GM18526 (cell line): Measurements from ENCODE around the gene ARHGEF12.

ENCODE experiments used
- POLR2A ChIP-seq: IDR thresholded peaks from 3 replicates; pipeline ENCODE4 v1.6.1; 2011; ENCODE audit not compliant: insufficient read length; ENCODE audit errors: extremely low read depth

Gene ARHGEF12

DNA sequence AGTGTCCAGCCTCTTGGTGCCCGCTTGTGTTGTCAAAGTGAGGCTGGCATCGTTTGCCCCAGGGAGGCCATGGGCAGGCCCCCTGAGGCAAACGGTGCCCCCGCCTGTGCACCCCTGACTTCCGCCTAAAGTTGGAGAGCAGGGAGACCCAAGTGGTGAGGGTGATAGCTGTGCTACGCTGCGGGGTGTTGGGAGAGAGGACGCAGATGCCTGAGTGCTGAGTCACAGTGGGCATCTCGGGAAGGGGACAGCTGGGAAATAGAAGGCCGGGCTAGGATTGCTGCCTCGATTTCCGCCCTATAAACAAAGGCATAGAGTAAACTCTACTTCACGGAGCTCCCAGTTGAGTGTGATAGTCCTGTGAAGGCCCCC, 181.2 kb downstream of the ARHGEF12 start:
- no peak for TF ChIP-seq POLR2A

DNA sequence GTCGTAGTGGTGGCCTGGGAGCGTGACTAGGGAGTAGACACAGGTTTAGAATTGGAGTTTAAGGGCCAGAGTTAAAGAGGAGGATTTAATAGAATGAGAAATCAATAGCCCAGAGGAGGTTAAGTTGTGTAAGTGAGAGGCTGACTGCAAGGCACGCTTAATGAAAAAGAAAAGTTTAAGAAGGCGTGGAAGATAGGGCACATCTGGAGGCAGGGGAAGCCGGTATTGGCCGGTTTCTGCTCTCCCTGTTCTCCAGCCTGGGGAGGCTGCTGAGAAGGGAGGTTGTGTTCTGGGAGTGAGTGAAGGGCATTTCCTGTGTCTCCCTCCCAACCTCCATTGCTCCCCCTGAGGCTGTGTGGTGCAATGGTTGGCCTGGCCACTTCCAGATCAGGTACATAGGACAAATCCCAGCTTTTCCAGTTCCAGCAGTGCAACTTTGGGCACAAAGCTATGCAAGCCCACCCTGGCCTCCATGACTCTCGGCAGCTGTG, 181.6 kb downstream of the ARHGEF12 start:
- TF ChIP-seq POLR2A: no peak

- no peak for TF ChIP-seq POLR2A
Measured at GRCh38 chr11:120518356-120518755, 182.1 kb downstream of the ARHGEF12 start.

DNA sequence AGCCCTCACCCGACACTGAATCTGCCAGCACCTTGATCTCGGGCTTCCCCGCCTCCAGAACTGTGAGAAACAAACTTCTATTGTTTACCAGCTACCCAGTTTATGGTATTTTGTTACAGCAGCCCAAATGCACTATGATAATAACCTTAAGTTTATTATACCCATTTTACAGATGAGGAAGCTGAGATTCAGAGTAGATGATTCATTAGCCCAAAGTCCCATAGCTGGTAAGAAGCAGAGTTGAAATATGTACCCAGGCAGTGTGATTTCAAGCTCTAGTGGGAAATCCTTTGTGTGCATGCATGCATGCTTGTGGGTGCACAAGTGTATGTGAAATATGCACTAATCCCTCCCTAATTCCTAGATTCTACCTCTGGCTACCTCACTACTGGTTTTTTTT, 183.3 kb downstream of the ARHGEF12 start:
- no peak for TF ChIP-seq POLR2A

GRCh38 chr11:120520091-120520822, 184.0 kb downstream of the ARHGEF12 start:
- TF ChIP-seq POLR2A: no peak

- TF ChIP-seq POLR2A: no peak
Measured at GRCh38 chr11:120521176-120521575, 185.0 kb downstream of the ARHGEF12 start.

DNA sequence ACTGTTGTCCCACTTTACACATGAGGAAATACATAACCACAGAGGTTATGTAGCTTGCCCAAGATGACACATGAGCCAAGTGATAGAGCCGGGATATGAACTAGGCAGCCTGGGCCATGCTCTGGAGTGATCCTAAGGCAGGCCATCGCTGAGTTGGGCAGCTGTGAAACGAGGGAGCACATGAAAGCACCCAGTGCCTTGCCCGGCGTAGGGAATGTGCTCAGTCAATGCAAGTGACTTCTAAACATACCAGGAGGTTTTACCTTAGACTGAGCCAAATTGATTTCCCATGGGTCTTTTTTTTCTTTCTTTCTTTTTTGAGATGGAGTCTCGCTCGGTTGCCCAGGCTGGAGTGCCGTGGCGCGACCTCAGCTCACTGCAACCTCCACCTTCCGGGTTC, 185.8 kb downstream of the ARHGEF12 start:
- no peak for TF ChIP-seq POLR2A

DNA sequence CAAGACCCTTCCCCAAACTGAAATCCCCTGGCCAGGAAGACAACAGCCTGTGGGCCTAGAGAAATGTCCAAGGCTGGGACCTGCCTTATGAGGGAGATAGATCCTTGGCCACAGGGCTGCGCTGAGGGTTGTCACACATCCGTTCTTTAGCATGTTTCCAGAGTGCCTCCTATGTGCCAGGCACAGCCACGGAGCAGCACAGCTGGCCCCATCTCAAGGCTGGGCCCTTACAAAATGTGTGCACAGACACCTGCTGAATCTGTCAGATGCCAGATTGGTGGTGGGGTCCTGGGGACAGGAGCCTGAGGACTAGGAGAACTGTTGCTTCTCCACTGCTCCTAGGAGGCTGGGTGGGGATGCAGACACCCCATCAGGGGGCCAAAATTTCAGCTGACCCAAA, 186.5 kb downstream of the ARHGEF12 start:
- no peak for TF ChIP-seq POLR2A

DNA sequence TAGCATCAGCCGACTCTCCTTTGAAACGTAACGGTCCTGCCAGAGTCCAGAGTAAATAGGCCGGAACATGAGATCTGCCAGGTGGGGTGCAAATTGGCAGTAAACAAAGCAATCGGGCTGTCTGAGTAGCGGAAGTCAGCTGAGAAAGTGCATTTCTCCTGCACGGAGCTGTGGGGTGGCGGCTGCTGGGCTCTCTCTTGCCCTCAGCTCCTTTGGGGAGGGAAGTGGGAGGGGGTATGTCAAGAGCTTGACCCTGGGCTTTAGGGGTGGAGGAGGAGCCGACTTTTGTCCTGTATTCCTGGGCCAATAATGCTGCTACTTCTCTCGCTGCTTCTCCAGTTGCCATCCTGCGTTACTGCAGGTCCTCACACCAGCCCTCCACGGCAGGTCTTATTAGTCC, 187.0 kb downstream of the ARHGEF12 start:
- no peak for TF ChIP-seq POLR2A

GRCh38 chr11:120524536-120525085, 188.4 kb downstream of the ARHGEF12 start:
- no peak for TF ChIP-seq POLR2A

DNA sequence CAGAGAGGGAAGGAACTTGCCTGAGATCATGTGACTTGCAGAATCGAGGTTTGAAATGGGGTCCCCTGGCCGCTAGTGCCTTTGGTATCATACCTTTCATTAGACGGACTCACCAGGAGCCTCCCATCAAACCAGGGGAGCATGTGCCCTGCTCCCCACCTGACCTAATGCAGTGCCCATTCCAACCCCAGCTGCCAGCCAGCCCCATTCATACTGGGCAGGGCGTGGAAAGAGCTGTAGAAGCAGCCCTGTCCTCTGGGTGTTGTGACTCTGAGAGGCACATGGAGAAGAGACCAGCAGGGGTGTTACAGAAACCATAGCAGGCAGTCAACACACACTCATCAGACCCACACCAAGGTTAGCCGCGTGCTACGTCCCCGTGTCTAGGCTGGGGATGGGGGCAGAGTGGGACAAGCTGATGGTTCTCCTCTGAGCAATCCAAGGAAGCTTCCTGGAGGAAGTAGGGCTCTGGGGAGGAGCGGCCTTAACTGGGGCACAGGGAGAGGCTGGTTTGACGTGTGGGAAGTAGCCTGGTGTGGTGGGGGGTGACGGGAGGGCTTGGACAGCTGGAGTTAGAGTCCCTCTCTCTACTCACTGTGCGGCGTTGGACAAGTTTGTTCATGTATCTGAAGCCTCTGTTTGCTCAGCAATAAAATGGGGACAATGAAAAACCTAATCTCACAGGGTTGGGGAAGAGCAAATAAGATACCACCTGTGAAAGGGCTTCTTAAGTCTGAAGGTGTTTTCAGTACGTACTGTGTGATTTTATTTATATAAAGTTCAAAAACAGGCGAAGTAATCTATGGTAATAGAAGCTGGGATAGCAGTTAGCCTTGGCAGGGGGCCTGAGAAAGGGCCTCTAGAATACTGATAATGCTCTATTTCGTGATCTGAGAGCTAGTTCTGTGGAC, 189.3 kb downstream of the ARHGEF12 start:
- TF ChIP-seq POLR2A: no peak

GRCh38 chr11:120526241-120526640, 190.0 kb downstream of the ARHGEF12 start:
- TF ChIP-seq POLR2A: no peak

- no peak for TF ChIP-seq POLR2A
Measured at GRCh38 chr11:120527111-120527761, 191.0 kb downstream of the ARHGEF12 start.

DNA sequence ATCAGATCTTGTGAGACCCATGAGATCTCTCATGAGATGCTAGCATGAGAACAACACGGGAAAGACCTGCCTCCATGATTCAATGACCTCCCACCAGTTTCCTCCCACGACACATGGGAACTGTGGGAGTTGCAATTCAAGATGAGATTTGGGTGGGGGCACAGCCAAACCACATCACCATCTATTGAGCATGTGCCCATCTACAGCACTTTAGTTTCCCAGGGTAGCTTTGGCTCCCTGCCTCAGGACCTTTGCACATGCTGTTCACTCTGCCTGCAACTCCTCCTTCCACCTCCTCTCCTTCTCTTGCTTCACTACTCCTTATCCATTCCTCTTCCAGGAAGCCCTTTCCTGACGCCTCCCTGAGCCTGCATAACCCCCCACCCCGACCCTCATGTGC, 192.5 kb downstream of the ARHGEF12 start:
- no peak for TF ChIP-seq POLR2A

DNA sequence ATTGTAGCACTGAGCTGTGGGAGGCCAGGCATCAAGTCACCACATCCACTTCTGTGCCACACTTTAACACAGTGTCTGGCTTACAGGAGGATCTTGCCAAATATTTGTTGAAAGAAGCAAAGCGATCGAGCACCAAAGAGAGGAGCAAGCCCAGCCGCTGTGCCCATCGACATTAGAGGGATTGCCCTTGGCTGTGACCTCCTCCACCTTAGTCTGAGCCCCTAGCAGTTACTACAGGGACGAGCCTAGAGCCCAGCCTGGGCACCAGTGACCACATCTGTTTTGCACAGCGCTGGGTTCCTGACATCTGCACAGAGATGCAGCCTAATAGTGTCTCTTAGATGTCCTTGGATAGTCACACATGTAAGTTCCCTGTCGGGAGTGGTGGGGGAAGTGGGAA, 193.0 kb downstream of the ARHGEF12 start:
- no peak for TF ChIP-seq POLR2A
